Cardiac muscle cell (in vitro differentiated cells and primary cell): Measurements from ENCODE around the gene NPM1. TPM values are rescaled to one million over a fixed set of nuclear protein-coding genes. Genes with fewer than 3 reads are reported as not detected.

ENCODE experiments used
- DNase-seq, 2 donors: peaks; one replicate each; pipeline versions ENCODE4 v3.0.0 to v3.0.0-alpha.2; 2010 to 2017; ENCODE audit warnings: low read depth in 1 of 2, low spot score in 1 of 2
- H3K27ac ChIP-seq: fragments of 200-600 bp; sonication (generic); 2 replicates; pipeline ENCODE4 v1.5.1; 2016
- H3K27me3 ChIP-seq: fragments of 200-600 bp; sonication (generic); 2 replicates; pipeline ENCODE4 v1.6.0; 2016; ENCODE audit warnings: control low read depth
- H3K36me3 ChIP-seq: fragments of 200-600 bp; sonication (generic); 2 replicates; pipeline ENCODE4 v1.5.1; 2016; ENCODE audit warnings: control low read depth
- H3K4me1 ChIP-seq: fragments of 200-600 bp; sonication (generic); 2 replicates; pipeline ENCODE4 v1.8.1; 2017; ENCODE audit warnings: low read depth, mild to moderate bottlenecking, mixed run types
- H3K4me3 ChIP-seq: fragments of 200-600 bp; sonication (generic); 2 replicates; pipeline ENCODE4 v1.5.1; 2016; ENCODE audit warnings: mild to moderate bottlenecking
- H3K9me3 ChIP-seq: fragments of 200-600 bp; sonication (generic); 2 replicates; pipeline ENCODE4 v1.5.1; 2017; ENCODE audit warnings: low read depth, mild to moderate bottlenecking, control low read depth
- polyA plus RNA-seq: library from polyadenylated mRNA; unstranded; fragments of >200 nt; fragmentation: Nextera tagmentation; extraction: Ambion mirVana; gene quantifications from 2 replicates; pipeline ENCODE4 v1.2.1, GENCODE V29; 2016
- total RNA-seq: library from RNA; depleted of rRNA; stranded (reverse); fragments of >200 nt; gene quantifications from 2 replicates; pipeline ENCODE4 v1.2.3, GENCODE V29; 2016
- TF ChIP-seq, protein P1 (sequence below): IDR thresholded peaks from 2 replicates; pipeline ENCODE4 v1.5.1; 2012; ENCODE audit warnings: low read depth, mild to moderate bottlenecking, low read length

Gene NPM1
- total and polyA plus RNA-seq, 2 experiments from 2014 or later: 389 to 1,115 TPM

DNA sequence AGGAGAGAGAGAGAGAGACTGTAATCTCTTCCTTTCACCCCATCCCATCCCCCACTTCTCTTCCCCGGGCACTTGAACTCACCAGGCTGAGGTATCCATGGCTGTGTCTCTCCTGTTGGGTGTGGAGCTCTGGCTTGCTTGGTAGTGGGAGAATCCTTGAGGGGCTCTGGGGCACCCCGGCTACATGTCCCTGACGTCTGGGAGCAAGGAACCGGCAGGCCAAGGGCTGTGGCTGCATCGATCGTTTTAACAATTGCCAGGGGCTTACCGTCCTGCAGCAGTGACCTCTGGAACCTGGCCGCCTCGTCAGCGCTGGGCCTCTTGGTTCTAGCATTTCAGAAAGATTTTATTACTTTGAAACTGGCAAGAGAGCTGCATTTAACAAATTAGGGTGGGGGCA is 61.8 kb downstream of the NPM1 start:
- Histone ChIP-seq H3K27me3 (no peaks in the 10 kb centered on the region), H3K27ac (no peak overlapping the region), H3K36me3 (peaks cover 6% of the 10 kb centered on the region), H3K4me3 (no peak overlapping the region), H3K9me3 (no peaks in the 10 kb centered on the region), H3K4me1 (peaks cover 8% of the 10 kb centered on the region)
- no peak for DNase-seq
- TF ChIP-seq, protein P1, sequence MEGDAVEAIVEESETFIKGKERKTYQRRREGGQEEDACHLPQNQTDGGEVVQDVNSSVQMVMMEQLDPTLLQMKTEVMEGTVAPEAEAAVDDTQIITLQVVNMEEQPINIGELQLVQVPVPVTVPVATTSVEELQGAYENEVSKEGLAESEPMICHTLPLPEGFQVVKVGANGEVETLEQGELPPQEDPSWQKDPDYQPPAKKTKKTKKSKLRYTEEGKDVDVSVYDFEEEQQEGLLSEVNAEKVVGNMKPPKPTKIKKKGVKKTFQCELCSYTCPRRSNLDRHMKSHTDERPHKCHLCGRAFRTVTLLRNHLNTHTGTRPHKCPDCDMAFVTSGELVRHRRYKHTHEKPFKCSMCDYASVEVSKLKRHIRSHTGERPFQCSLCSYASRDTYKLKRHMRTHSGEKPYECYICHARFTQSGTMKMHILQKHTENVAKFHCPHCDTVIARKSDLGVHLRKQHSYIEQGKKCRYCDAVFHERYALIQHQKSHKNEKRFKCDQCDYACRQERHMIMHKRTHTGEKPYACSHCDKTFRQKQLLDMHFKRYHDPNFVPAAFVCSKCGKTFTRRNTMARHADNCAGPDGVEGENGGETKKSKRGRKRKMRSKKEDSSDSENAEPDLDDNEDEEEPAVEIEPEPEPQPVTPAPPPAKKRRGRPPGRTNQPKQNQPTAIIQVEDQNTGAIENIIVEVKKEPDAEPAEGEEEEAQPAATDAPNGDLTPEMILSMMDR: no peak

DNA sequence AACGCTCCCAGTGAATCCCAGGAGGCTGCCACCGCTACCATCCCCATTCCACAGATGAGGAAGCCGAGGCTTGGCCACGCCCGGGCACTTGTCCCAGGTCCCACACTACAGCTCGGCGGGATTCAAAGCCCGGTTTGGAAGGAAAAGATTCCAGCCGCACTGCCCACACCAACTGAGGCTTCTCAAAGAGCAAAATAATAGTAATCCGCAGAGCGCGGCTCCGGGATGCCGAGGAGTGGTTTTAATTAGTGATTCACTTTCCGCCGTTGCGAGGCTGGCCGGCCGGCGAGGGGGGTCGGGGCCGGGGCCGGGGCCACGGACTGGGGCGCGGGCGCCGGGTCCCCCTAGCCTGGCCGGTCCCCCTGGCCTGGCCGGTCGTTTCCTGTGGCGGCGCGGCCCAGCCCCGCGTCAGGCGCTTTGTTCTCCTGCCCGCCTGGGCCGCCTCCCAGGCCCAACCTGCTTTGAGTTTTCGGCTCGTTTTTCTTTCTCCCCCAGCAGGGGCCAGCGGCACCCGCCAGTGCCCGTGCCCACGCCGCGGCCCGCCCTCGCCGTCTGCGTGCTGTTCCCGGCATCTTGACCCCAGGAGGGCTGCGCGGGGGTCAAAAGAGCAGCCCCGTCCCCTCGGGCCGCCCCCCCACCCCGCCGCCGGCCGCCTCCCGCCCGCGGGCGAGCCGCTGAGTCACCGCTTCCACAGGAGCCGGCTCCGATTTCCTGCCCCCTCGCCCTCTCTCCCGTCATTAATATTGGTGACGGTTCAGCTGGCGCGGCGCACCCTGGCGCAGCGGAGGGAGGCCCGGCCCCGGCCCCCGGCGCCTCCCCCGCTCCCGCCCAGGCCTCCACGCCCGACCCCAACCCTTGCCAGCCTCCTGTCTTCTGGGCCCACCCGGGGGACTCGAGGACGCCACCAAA is 63.0 kb downstream of the NPM1 start:
- Histone ChIP-seq H3K4me1 (peaks cover 14% of the 10 kb centered on the region), H3K27ac (no peak overlapping the region), H3K36me3 (peaks cover 12% of the 10 kb centered on the region), H3K4me3 (no peak overlapping the region), H3K27me3 (no peaks in the 10 kb centered on the region), H3K9me3 (no peaks in the 10 kb centered on the region)
- peak in 1 of 2 donors; percentile 53 for DNase-seq
- TF ChIP-seq, protein P1: no peak

DNA sequence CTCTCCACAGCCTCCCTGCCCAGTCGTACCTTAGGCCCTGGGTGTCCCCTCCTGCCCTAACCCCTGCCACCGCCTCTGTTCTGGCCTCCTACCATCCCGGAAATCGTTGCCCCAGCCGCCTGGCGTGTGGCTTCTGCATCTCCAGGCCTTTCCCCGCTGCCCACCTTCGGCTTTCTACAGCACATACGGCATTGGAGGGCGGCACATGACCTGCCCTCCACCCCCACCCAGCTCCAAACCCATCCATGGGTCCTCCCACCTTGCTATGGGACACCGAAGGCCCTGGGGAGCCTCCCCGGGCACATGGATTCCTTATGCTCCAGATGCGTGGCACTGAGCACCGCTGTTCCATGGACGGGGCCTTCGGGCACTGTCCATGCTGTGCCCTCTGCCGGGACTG is 63.8 kb downstream of the NPM1 start:
- no peaks in the 10 kb centered on the region for H3K27me3 ChIP-seq
- no peak overlapping the region for H3K27ac ChIP-seq
- H3K4me1 ChIP-seq: peaks cover 14% of the 10 kb centered on the region
- H3K4me3 ChIP-seq: no peak overlapping the region
- no peak for DNase-seq
- peaks cover 12% of the 10 kb centered on the region for H3K36me3 ChIP-seq
- TF ChIP-seq, protein P1: no peak
- no peaks in the 10 kb centered on the region for H3K9me3 ChIP-seq

DNA sequence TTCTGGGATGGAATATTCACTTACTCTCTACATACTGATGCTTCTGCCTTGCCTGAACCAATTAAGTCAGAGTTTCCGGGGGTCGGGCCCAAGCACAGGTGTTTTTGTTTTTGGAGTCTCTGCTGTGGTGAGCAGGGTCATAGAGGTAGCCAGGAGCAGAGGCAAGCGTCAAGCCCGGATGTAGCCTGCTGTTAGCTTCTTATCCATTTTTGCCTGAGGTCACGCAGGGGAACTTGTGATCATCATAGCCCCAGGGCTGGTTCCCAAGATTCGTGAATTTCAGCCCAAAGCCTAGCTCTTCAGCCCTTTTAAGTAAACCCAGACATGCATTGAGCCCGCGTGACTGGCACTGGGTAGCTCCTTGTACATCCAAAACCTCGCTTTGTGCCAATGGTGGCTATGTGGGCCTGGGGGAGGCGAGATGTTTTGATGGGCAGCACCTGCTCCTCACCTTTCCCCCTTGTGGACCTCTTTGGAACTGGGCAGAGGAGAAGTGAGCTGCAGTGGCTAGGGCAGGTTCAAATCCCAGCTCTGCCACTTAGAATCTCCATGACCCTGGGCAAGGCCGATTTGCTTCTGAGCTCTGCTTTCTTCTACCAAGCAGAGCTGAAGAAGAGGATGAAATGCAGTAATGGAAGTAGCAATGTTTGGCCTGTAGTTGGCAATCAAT is 65.5 kb downstream of the NPM1 start:
- TF ChIP-seq, protein P1: no peak
- no peaks in the 10 kb centered on the region for H3K27me3 ChIP-seq
- H3K4me3 ChIP-seq: no peak overlapping the region
- peaks cover 20% of the 10 kb centered on the region for H3K36me3 ChIP-seq
- H3K27ac ChIP-seq: peak overlapping the region; percentile 80
- peaks cover 14% of the 10 kb centered on the region for H3K4me1 ChIP-seq
- DNase-seq: no peak
- no peaks in the 10 kb centered on the region for H3K9me3 ChIP-seq

DNA sequence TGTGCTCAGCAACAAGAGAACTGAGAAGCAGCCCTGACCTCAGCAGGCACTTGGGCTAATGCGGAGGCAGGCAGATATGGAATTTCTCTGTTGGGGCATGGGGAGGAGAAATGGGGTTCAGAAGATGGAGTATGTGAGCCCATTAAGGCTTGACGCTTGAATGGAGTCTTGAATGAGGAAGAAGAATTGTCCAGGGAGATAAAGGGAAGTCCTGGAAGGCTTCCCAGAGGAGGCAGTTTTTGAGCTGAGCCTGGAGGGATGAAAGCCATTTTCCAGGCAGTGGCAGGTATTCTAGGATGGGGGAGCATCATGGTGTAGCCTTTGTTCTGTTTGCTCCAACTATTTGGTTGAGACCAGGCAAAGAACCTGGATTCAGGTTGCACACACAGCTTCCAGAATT is 66.3 kb downstream of the NPM1 start:
- peak overlapping the region; percentile 80 for H3K27ac ChIP-seq
- DNase-seq: no peak
- H3K27me3 ChIP-seq: no peaks in the 10 kb centered on the region
- H3K4me1 ChIP-seq: peaks cover 14% of the 10 kb centered on the region
- H3K4me3 ChIP-seq: no peak overlapping the region
- H3K9me3 ChIP-seq: no peaks in the 10 kb centered on the region
- TF ChIP-seq, protein P1: no peak
- peaks cover 20% of the 10 kb centered on the region for H3K36me3 ChIP-seq
